ENCODE results near the gene TLL1.

GRCh38 chr4:165966833-165967232 lies 93.8 kb downstream of the TLL1 start:
- TF ChIP-seq, protein P1, sequence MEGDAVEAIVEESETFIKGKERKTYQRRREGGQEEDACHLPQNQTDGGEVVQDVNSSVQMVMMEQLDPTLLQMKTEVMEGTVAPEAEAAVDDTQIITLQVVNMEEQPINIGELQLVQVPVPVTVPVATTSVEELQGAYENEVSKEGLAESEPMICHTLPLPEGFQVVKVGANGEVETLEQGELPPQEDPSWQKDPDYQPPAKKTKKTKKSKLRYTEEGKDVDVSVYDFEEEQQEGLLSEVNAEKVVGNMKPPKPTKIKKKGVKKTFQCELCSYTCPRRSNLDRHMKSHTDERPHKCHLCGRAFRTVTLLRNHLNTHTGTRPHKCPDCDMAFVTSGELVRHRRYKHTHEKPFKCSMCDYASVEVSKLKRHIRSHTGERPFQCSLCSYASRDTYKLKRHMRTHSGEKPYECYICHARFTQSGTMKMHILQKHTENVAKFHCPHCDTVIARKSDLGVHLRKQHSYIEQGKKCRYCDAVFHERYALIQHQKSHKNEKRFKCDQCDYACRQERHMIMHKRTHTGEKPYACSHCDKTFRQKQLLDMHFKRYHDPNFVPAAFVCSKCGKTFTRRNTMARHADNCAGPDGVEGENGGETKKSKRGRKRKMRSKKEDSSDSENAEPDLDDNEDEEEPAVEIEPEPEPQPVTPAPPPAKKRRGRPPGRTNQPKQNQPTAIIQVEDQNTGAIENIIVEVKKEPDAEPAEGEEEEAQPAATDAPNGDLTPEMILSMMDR (conservative IDR thresholded peaks at IDR 0.05): no peak
- no peak for TF ChIP-seq ZFX (IDR thresholded peaks at IDR 0.05)

Data from C4-2B (cell line).